GM06990 (cell line): ENCODE measurements around the gene GNG8.

Source experiments
- DNase-seq: peaks from one replicate; pipeline ENCODE4 v3.0.0-alpha.2; 2011; ENCODE audit not compliant: insufficient read length; ENCODE audit errors: extremely low read depth
- H3K27me3 ChIP-seq: replicated peaks from 2 replicates; pipeline ENCODE4 v1.6.0; 2011; ENCODE audit warnings: low read length; ENCODE audit not compliant: control insufficient read depth, insufficient read depth
- H3K36me3 ChIP-seq: 2 replicates; pipeline ENCODE4 v1.5.1; 2011; ENCODE audit warnings: low read length; ENCODE audit not compliant: control insufficient read depth, insufficient read depth
- H3K4me3 ChIP-seq: replicated peaks from 2 replicates; pipeline ENCODE4 v1.5.1; 2011; ENCODE audit warnings: low read depth, mild to moderate bottlenecking, control low read depth, low read length
- CTCF ChIP-seq: IDR thresholded peaks from 2 replicates; pipeline ENCODE4 v1.5.1; 2011; ENCODE audit warnings: low read length, control low read depth, mild to moderate bottlenecking, inconsistent platforms; ENCODE audit not compliant: insufficient read depth, poor library complexity, severe bottlenecking

The GNG8 gene

GRCh38 chr19:46598372-46598917 is 37.6 kb downstream of the GNG8 start:
- Histone ChIP-seq H3K27me3 (no peaks in the 10 kb centered on the region), H3K4me3 (no peak overlapping the region), H3K36me3 (no peaks in the 10 kb centered on the region)
- DNase-seq = no peak
- TF ChIP-seq CTCF = no peak

- H3K27me3 ChIP-seq = no peaks in the 10 kb centered on the region
Measured at GRCh38 chr19:46596008-46596407, 40.0 kb downstream of the GNG8 start.

GRCh38 chr19:46591870-46592269 is 44.1 kb downstream of the GNG8 start:
- Histone ChIP-seq H3K27me3 (no peaks in the 10 kb centered on the region), H3K36me3 (no peaks in the 10 kb centered on the region), H3K4me3 (no peak overlapping the region)
- no peak for DNase-seq
- TF ChIP-seq CTCF = no peak

More at GRCh38 chr19:46596008-46596407, 40.0 kb downstream of the GNG8 start:
- Histone ChIP-seq H3K4me3 (no peak overlapping the region), H3K36me3 (no peaks in the 10 kb centered on the region)
- TF ChIP-seq CTCF = no peak
- DNase-seq = no peak

- H3K36me3 ChIP-seq = no peaks in the 10 kb centered on the region
- no peak overlapping the region for H3K4me3 ChIP-seq
- DNase-seq = no peak
- no peaks in the 10 kb centered on the region for H3K27me3 ChIP-seq
- no peak for TF ChIP-seq CTCF
Measured at GRCh38 chr19:46591254-46591653, 44.7 kb downstream of the GNG8 start.

- no peak for TF ChIP-seq CTCF
- Histone ChIP-seq H3K36me3 (no peaks in the 10 kb centered on the region), H3K4me3 (no peak overlapping the region), H3K27me3 (no peaks in the 10 kb centered on the region)
- DNase-seq = no peak
Measured at GRCh38 chr19:46587861-46588260, 48.1 kb downstream of the GNG8 start.

- Histone ChIP-seq H3K4me3 (no peak overlapping the region), H3K36me3 (no peaks in the 10 kb centered on the region), H3K27me3 (no peaks in the 10 kb centered on the region)
- no peak for TF ChIP-seq CTCF
- no peak for DNase-seq
Measured at GRCh38 chr19:46586294-46586693, 49.7 kb downstream of the GNG8 start.
